ENCODE results near the gene ZNF436.

GRCh38 chr1:23403735-23404486 is 34.3 kb upstream of the ZNF436 start:
- TF ChIP-seq GLIS3 (CRISPR knock-in tag; IDR thresholded peaks at IDR 0.05), result no peak
- no peak for TF ChIP-seq CSDC2 (CRISPR knock-in tag; IDR thresholded peaks at IDR 0.05)
- TF ChIP-seq POU6F1 (CRISPR knock-in tag; IDR thresholded peaks at IDR 0.05; ENCODE audit: borderline replicate concordance, low read depth), result no peak
- no peak for TF ChIP-seq OSR1 (CRISPR knock-in tag; IDR thresholded peaks at IDR 0.05)

Data from SK-N-SH treated with all-trans-retinoic acid at 6 μM for 48 hours (cell line).